Activated CD8-positive, alpha-beta T cell treated with anti-CD3 and anti-CD28 coated beads for 36 hours (primary cell): ENCODE measurements around the gene MIER2. TPM values are rescaled to one million over a fixed set of nuclear protein-coding genes. Genes with fewer than 3 reads are reported as not detected.

Experiments
- ATAC-seq: fragments of 200-7000 bp; cut with Tn5 transposase; one replicate; pipeline ENCODE4 v1.10.0; 2021; ENCODE audit warnings: mild to moderate bottlenecking, moderate library complexity
- CTCF ChIA-PET: fragments of 350-600 bp; sonication (Branson Sonifier 250); formaldehyde crosslinking; loops from one replicate; lab custom pipeline; 2021; ENCODE audit warnings: antibody characterized with exemption; lab: Charles Lee
- POLR2A ChIA-PET: fragments of 350-600 bp; sonication (Branson Sonifier 250); formaldehyde crosslinking; loops from one replicate; lab custom pipeline; 2021; ENCODE audit warnings: antibody characterized with exemption; lab: Charles Lee
- DNase-seq: peaks from one replicate; pipeline ENCODE4 v3.0.0-alpha.2; 2020
- H3K27ac Mint-ChIP-seq: one replicate; pipeline ENCODE4 v1.8.0; 2021; ENCODE audit warnings: mild to moderate bottlenecking, mixed read lengths
- H3K27me3 Mint-ChIP-seq: one replicate; pipeline ENCODE4 v1.8.0; 2021; ENCODE audit warnings: mixed read lengths
- H3K36me3 Mint-ChIP-seq: one replicate; pipeline ENCODE4 v1.8.0; 2021; ENCODE audit warnings: low read depth, mixed read lengths
- H3K4me1 Mint-ChIP-seq: one replicate; pipeline ENCODE4 v1.8.0; 2021; ENCODE audit warnings: low read depth, mixed read lengths
- H3K4me3 Mint-ChIP-seq: one replicate; pipeline ENCODE4 v1.8.0; 2021; ENCODE audit warnings: mild to moderate bottlenecking, moderate library complexity, mixed read lengths
- H3K9me3 Mint-ChIP-seq: one replicate; pipeline ENCODE4 v1.8.0; 2021; ENCODE audit warnings: mixed read lengths
- intact Hi-C: fragments of 100-400 bp; cut with micrococcal nuclease; formaldehyde crosslinking; loops from one replicate; pipeline ENCODE4 v1.10.0; 2022
- total RNA-seq, 2 experiments: library from RNA; stranded (reverse); gene quantifications; one replicate each; pipeline ENCODE4 v1.2.3, GENCODE V29; 2021
- TF ChIP-seq, protein P1 (sequence below): fragments of 200-600 bp; IDR thresholded peaks from one replicate; pipeline ENCODE4 v1.8.0; 2022; ENCODE audit warnings: antibody characterized with exemption, mild to moderate bottlenecking

MIER2 gene
- total RNA-seq, 2 experiments from 2014 or later, result 20.0 to 20.4 TPM

DNA sequence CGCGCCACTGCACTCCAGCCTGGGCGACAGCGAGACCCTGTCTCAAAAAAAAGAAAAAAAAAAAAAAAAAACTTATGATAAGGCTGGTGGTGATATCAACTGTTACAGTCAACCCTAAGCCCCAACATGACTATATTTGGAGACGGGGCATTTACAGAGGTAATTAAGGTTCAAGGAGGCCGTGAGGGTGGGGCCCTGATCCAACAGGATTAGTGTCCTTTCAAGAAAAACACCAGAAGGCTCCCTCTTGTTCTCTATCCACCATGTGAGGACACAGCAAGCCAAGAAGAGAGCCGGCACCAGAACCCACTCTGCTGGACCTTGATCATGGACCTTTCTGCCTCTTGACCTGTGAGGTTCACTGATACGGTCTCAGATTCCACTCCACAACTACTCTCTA, 14.1 kb downstream of the MIER2 start:
- Mint-ChIP-seq H3K36me3 (peaks cover 48% of the 10 kb centered on the region), H3K27ac (no peak overlapping the region), H3K4me1 (no peaks in the 10 kb centered on the region), H3K4me3 (no peak overlapping the region), H3K27me3 (no peaks in the 10 kb centered on the region), H3K9me3 (peaks cover 18% of the 10 kb centered on the region)
- no peak for ATAC-seq
- DNase-seq, result no peak
- ChIA-PET POLR2A (no interaction called here), CTCF (no interaction called here)
- intact Hi-C loops, result no loop called here
- TF ChIP-seq, protein P1, sequence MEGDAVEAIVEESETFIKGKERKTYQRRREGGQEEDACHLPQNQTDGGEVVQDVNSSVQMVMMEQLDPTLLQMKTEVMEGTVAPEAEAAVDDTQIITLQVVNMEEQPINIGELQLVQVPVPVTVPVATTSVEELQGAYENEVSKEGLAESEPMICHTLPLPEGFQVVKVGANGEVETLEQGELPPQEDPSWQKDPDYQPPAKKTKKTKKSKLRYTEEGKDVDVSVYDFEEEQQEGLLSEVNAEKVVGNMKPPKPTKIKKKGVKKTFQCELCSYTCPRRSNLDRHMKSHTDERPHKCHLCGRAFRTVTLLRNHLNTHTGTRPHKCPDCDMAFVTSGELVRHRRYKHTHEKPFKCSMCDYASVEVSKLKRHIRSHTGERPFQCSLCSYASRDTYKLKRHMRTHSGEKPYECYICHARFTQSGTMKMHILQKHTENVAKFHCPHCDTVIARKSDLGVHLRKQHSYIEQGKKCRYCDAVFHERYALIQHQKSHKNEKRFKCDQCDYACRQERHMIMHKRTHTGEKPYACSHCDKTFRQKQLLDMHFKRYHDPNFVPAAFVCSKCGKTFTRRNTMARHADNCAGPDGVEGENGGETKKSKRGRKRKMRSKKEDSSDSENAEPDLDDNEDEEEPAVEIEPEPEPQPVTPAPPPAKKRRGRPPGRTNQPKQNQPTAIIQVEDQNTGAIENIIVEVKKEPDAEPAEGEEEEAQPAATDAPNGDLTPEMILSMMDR, result no peak

DNA sequence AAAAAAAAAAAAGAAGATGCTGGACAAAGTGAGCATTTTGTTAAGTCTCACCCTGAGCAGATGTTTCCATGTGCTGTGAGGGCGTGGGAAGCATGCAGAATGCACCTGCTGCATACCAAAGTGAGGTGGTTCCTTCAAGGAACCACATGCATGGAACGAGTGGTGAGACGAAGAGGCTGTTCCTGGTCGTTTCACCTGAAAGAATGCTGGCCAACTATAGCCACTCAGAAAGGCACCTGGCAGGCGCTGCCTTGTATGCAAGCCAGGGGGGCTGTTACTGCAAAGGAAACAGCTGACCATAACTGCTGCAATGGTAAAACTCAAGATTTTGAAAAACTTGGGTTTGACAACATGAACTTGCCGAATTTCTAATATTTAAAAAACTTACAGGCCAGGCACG, 14.7 kb downstream of the MIER2 start:
- H3K27ac Mint-ChIP-seq, result no peak overlapping the region
- no peaks in the 10 kb centered on the region for H3K27me3 Mint-ChIP-seq
- intact Hi-C loops, result no loop called here
- ChIA-PET CTCF (no interaction called here), POLR2A (no interaction called here)
- peaks cover 18% of the 10 kb centered on the region for H3K9me3 Mint-ChIP-seq
- H3K4me1 Mint-ChIP-seq, result no peaks in the 10 kb centered on the region
- TF ChIP-seq, protein P1, result no peak
- peaks cover 48% of the 10 kb centered on the region for H3K36me3 Mint-ChIP-seq
- no peak for ATAC-seq
- no peak overlapping the region for H3K4me3 Mint-ChIP-seq
- no peak for DNase-seq

DNA sequence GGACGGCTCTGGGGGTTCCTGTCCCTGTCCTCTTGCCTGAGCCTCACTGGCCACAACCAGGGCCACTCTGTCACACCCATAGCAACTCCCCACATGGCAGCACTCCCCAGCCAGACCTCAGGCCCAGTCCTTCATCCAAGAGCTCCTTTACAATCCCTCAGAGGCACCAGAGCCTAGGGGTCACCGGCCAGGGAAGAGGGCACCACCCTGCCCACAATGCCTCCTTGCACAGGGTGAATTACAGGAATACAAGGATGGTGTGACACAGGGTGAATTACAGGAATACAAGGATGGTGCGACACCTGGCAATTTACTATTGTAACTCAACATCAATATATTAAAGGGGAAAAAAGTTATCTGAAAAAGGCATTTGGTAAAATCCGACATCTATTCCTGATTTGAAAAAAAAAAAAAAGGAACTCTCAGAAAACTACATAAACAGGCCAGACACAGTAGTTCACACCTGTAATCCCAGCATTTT, 16.5 kb downstream of the MIER2 start:
- Mint-ChIP-seq H3K9me3 (peaks cover 18% of the 10 kb centered on the region), H3K27me3 (no peaks in the 10 kb centered on the region), H3K27ac (no peak overlapping the region), H3K36me3 (peaks cover 48% of the 10 kb centered on the region), H3K4me1 (no peaks in the 10 kb centered on the region), H3K4me3 (no peak overlapping the region)
- intact Hi-C loops, result no loop called here
- ChIA-PET POLR2A (no interaction called here), CTCF (no interaction called here)
- TF ChIP-seq, protein P1, result no peak
- DNase-seq (no peak), ATAC-seq (no peak)

DNA sequence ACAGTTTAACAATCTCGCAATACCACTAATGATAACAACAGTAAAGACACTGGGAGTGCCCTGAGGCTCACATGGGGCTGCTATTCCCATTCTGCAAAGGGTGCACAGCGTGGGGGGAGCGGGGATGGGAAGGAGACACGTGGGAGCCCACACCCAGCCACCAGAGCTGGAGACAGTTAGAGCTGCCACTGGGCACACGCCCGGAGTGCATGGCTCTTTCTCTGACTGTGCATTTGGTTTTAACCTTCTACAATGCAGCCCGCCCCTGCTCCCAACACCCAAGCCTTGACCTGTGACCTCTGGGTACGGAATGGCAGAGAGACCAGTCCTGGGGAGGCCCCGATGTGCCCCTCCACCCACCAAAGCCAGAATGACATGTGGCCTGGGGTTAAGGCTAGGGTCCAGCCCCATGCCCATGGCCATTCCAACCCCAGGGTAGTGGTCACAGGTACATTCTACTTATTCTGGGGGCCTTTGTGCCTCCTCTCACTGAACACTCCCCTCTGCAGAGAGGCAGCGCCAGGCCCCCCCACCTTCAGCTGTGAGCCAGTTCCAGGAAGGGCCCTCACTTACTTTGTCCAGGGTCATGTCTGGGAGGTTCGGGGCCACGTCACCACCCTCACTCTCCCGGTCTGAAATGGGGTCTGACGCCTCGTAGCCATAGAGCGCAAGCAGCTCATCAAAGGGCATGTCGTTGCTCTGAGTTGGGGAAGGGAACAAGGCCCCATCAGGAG, 17.1 kb downstream of the MIER2 start:
- intact Hi-C loops, result no loop called here
- POLR2A ChIA-PET, result no interaction called here
- DNase-seq (no peak), ATAC-seq (no peak)
- no peak overlapping the region for H3K27ac Mint-ChIP-seq
- H3K9me3 Mint-ChIP-seq, result peaks cover 18% of the 10 kb centered on the region
- CTCF ChIA-PET, result no interaction called here
- TF ChIP-seq, protein P1, result no peak
- H3K4me1 Mint-ChIP-seq, result no peaks in the 10 kb centered on the region
- H3K36me3 Mint-ChIP-seq, result peaks cover 48% of the 10 kb centered on the region
- no peak overlapping the region for H3K4me3 Mint-ChIP-seq
- H3K27me3 Mint-ChIP-seq, result no peaks in the 10 kb centered on the region

DNA sequence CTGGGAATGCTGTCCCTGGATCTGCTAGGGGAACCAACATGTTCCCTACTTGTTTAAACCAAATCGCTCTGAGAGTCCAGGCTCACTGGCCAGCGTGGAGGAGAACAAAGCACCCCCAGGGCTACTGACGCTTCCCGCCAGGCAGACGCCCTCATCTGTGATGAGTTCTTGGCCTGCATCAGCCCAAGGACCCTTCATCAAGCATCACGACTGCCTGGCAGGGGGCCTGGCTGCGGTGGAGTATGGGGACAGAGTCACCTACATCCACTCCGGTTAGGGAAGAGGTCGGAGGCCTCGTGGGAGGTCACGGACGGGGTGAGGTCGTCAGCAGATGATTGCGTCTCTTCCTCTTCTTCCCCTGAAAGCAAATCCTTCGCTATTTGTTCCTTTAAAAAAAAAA, 17.7 kb downstream of the MIER2 start:
- H3K36me3 Mint-ChIP-seq, result peaks cover 48% of the 10 kb centered on the region
- intact Hi-C loops, result no loop called here
- no peak overlapping the region for H3K4me3 Mint-ChIP-seq

More for the DNA sequence above, 17.7 kb downstream of the MIER2 start:
- Mint-ChIP-seq H3K27me3 (no peaks in the 10 kb centered on the region), H3K9me3 (peaks cover 18% of the 10 kb centered on the region), H3K27ac (no peak overlapping the region), H3K4me1 (no peaks in the 10 kb centered on the region)
- ChIA-PET CTCF (no interaction called here), POLR2A (no interaction called here)
- TF ChIP-seq, protein P1, result no peak
- no peak for ATAC-seq
- no peak for DNase-seq
